Thyroid gland (tissue), 4 donors: Measurements from ENCODE around the gene FIBCD1.

Experiments
- POLR2A ChIP-seq, 2 donors: fragments of 450-650 bp; IDR thresholded peaks; one replicate each; pipeline ENCODE4 v1.6.1; 2017; ENCODE audit warnings: antibody characterized with exemption in 2 of 2, mild to moderate bottlenecking in 2 of 2, moderate library complexity in 1 of 2
- TF ChIP-seq, protein P1 (sequence below), 6 experiments: fragments of 200-600 bp in 3 of 6; fragments of 450-650 bp in 3 of 6; sonication (generic) in 3 of 6; IDR thresholded peaks; one replicate each; pipeline ENCODE4 v1.5.1; 2016 to 2019; ENCODE audit warnings: antibody characterized with exemption in 6 of 6, mild to moderate bottlenecking in 2 of 6, inconsistent platforms in 1 of 6, moderate library complexity in 1 of 6

DNA sequence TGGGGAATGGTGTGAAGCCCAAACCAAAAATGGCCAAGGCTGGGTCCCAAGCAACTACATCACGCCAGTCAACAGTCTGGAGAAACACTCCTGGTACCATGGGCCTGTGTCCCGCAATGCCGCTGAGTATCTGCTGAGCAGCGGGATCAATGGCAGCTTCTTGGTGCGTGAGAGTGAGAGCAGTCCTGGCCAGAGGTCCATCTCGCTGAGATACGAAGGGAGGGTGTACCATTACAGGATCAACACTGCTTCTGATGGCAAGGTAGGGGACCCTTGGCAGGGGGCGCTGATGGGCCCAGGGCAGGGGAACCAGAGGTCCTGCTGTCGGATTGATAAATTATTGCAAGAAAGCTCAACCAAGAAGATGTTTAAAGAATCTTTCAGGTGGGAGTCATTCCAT is 84.2 kb downstream of the FIBCD1 start:
- TF ChIP-seq, protein P1, sequence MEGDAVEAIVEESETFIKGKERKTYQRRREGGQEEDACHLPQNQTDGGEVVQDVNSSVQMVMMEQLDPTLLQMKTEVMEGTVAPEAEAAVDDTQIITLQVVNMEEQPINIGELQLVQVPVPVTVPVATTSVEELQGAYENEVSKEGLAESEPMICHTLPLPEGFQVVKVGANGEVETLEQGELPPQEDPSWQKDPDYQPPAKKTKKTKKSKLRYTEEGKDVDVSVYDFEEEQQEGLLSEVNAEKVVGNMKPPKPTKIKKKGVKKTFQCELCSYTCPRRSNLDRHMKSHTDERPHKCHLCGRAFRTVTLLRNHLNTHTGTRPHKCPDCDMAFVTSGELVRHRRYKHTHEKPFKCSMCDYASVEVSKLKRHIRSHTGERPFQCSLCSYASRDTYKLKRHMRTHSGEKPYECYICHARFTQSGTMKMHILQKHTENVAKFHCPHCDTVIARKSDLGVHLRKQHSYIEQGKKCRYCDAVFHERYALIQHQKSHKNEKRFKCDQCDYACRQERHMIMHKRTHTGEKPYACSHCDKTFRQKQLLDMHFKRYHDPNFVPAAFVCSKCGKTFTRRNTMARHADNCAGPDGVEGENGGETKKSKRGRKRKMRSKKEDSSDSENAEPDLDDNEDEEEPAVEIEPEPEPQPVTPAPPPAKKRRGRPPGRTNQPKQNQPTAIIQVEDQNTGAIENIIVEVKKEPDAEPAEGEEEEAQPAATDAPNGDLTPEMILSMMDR (IDR thresholded peaks at IDR 0.05): no peak
- no peak for TF ChIP-seq POLR2A (IDR thresholded peaks at IDR 0.05)
